Activated naive CD4-positive, alpha-beta T cell treated with anti-CD3 and anti-CD28 coated beads, Interleukin-2, amount 50 U/mL, for 72 hours (primary cell): ENCODE results near the gene DAB2. TPM values are rescaled to one million over a fixed set of nuclear protein-coding genes. Genes with fewer than 3 reads are reported as not detected.
"Not testable (repeated sequence)": the region's sequence is repeated elsewhere in the genome, so short reads cannot be mapped to it uniquely, and the experiment has no call there.

Experiments used
- ATAC-seq, 2 donors: fragments of 150-1000 bp; cut with Tn5 transposase; 2 replicates each; pipeline ENCODE4 v1.10.0; 2021; ENCODE audit warnings: mild to moderate bottlenecking in 2 of 2, moderate library complexity in 2 of 2
- DNase-seq, 2 donors: peaks; one replicate each; pipeline ENCODE4 v3.0.0; 2021 to 2022; ENCODE audit warnings: low spot score in 2 of 2
- H3K27ac Mint-ChIP-seq, 2 donors: one replicate each; pipeline ENCODE4 v1.8.0; 2022; ENCODE audit warnings: mild to moderate bottlenecking in 2 of 2, mixed read lengths in 2 of 2
- H3K36me3 Mint-ChIP-seq, 2 donors: one replicate each; pipeline ENCODE4 v1.8.0; 2022; ENCODE audit warnings: mixed read lengths in 2 of 2
- H3K9me3 Mint-ChIP-seq, 2 donors: one replicate each; pipeline ENCODE4 v1.8.0; 2022; ENCODE audit warnings: mixed read lengths in 2 of 2
- total RNA-seq, 2 donors: library from RNA; stranded (reverse); gene quantifications; one replicate each; pipeline ENCODE4 v1.2.3, GENCODE V29; 2022

DAB2 gene
- total RNA-seq, 2 donors from 2014 or later: 0.50 TPM; not detected in 1

GRCh38 chr5:39412721-39413394 lies 11.9 kb downstream of the DAB2 start:
- no peak for ATAC-seq
- Mint-ChIP-seq H3K9me3 (no peaks in the 10 kb centered on the region), H3K36me3 (no peaks in the 10 kb centered on the region), H3K27ac (no peak overlapping the region)
- DNase-seq: no peak

- Mint-ChIP-seq H3K9me3 (no peaks in the 10 kb centered on the region), H3K27ac (no peak overlapping the region), H3K36me3 (no peaks in the 10 kb centered on the region)
- no peak for ATAC-seq
- no peak for DNase-seq
These were observed 12.8 kb downstream of the DAB2 start for GRCh38 chr5:39411985-39412384.

- Mint-ChIP-seq H3K27ac (no peak overlapping the region), H3K36me3 (no peaks in the 10 kb centered on the region), H3K9me3 (no peaks in the 10 kb centered on the region)
- ATAC-seq (no peak), DNase-seq (no peak)
These were observed 13.7 kb downstream of the DAB2 start for GRCh38 chr5:39411061-39411460.

GRCh38 chr5:39409033-39409432 lies 15.7 kb downstream of the DAB2 start:
- DNase-seq: no peak
- ATAC-seq: no peak
- Mint-ChIP-seq H3K27ac (no peak overlapping the region), H3K9me3 (no peaks in the 10 kb centered on the region), H3K36me3 (no peaks in the 10 kb centered on the region)

GRCh38 chr5:39405083-39405843 lies 19.5 kb downstream of the DAB2 start:
- no peak overlapping the region for H3K27ac Mint-ChIP-seq
- DNase-seq (no peak), ATAC-seq (no peak)
- H3K9me3 Mint-ChIP-seq: no peaks in the 10 kb centered on the region
- no peaks in the 10 kb centered on the region for H3K36me3 Mint-ChIP-seq

- not testable (repeated sequence) for ATAC-seq, DNase-seq, H3K9me3 Mint-ChIP-seq, H3K36me3 Mint-ChIP-seq, H3K27ac Mint-ChIP-seq
These were observed 21.0 kb downstream of the DAB2 start for GRCh38 chr5:39403761-39404160.

- not testable (repeated sequence) for H3K27ac Mint-ChIP-seq, H3K36me3 Mint-ChIP-seq, ATAC-seq, DNase-seq, H3K9me3 Mint-ChIP-seq
These were observed 22.6 kb downstream of the DAB2 start for GRCh38 chr5:39402140-39402539.

GRCh38 chr5:39400713-39401578 lies 23.8 kb downstream of the DAB2 start:
- Mint-ChIP-seq H3K36me3 (no peaks in the 10 kb centered on the region), H3K27ac (no peak overlapping the region), H3K9me3 (no peaks in the 10 kb centered on the region)
- ATAC-seq: no peak
- no peak for DNase-seq

GRCh38 chr5:39399135-39400036 lies 25.4 kb downstream of the DAB2 start:
- no peaks in the 10 kb centered on the region for H3K9me3 Mint-ChIP-seq
- no peak overlapping the region for H3K27ac Mint-ChIP-seq
- peak in 1 of 2 donors; percentile 34 for ATAC-seq
- DNase-seq: no peak
- H3K36me3 Mint-ChIP-seq: no peaks in the 10 kb centered on the region

- Mint-ChIP-seq H3K27ac (no peak overlapping the region), H3K36me3 (no peaks in the 10 kb centered on the region), H3K9me3 (no peaks in the 10 kb centered on the region)
- DNase-seq (no peak), ATAC-seq (no peak)
These were observed 27.9 kb downstream of the DAB2 start for GRCh38 chr5:39396843-39397242.

GRCh38 chr5:39395521-39395920 lies 29.3 kb downstream of the DAB2 start:
- Mint-ChIP-seq H3K9me3 (no peaks in the 10 kb centered on the region), H3K36me3 (no peaks in the 10 kb centered on the region), H3K27ac (no peak overlapping the region)
- ATAC-seq: no peak
- DNase-seq: no peak

GRCh38 chr5:39394946-39395345 lies 29.8 kb downstream of the DAB2 start:
- ATAC-seq (no peak), DNase-seq (no peak)
- H3K27ac Mint-ChIP-seq: no peak overlapping the region
- H3K9me3 Mint-ChIP-seq: no peaks in the 10 kb centered on the region
- no peaks in the 10 kb centered on the region for H3K36me3 Mint-ChIP-seq

- DNase-seq (no peak), ATAC-seq (no peak)
- Mint-ChIP-seq H3K36me3 (no peaks in the 10 kb centered on the region), H3K27ac (no peak overlapping the region), H3K9me3 (no peaks in the 10 kb centered on the region)
These were observed 33.8 kb downstream of the DAB2 start for GRCh38 chr5:39390945-39391344.

- DNase-seq: no peak
- Mint-ChIP-seq H3K27ac (no peak overlapping the region), H3K36me3 (no peaks in the 10 kb centered on the region), H3K9me3 (no peaks in the 10 kb centered on the region)
- no peak for ATAC-seq
These were observed 37.5 kb downstream of the DAB2 start for GRCh38 chr5:39387293-39387692.

GRCh38 chr5:39384271-39384670 lies 40.5 kb downstream of the DAB2 start:
- Mint-ChIP-seq H3K27ac (no peak overlapping the region), H3K36me3 (no peaks in the 10 kb centered on the region), H3K9me3 (no peaks in the 10 kb centered on the region)
- no peak for DNase-seq
- no peak for ATAC-seq

- H3K27ac Mint-ChIP-seq: no peak overlapping the region
- no peaks in the 10 kb centered on the region for H3K36me3 Mint-ChIP-seq
- no peak for DNase-seq
- no peak for ATAC-seq
- no peaks in the 10 kb centered on the region for H3K9me3 Mint-ChIP-seq
These were observed 43.4 kb downstream of the DAB2 start for GRCh38 chr5:39381376-39381775.
